Measurements from ENCODE around the gene SLC16A12. TPM values are rescaled to one million over a fixed set of nuclear protein-coding genes. Genes with fewer than 3 reads are reported as not detected.
"Not testable (repeated sequence)": the region's sequence is repeated elsewhere in the genome, so short reads cannot be mapped to it uniquely, and the experiment has no call there.

SLC16A12 gene
- total and polyA plus RNA-seq, 2 of the 8 experiments (the other 6 are each of a cell fraction or from before 2014, with no cell fraction given), result 1.6 to 1.9 TPM

GRCh38 chr10:89531359-89531758, 4.0 kb downstream of the SLC16A12 start (continued):
- no peak for TF ChIP-seq CTCF (IDR thresholded peaks at IDR 0.05; ENCODE audit: control extremely low read depth in 1 of 3, insufficient read depth in 1 of 3, low read depth in 1 of 3, low read length in 3 of 3)
- TF ChIP-seq RNF2 (IDR thresholded peaks at IDR 0.05; ENCODE audit: borderline replicate concordance, low read depth, low read length, missing control alignments, poor library complexity, severe bottlenecking), result no peak
- TF ChIP-seq JUND (IDR thresholded peaks at IDR 0.05; ENCODE audit: low read length), result no peak
- TF ChIP-seq SP4 (IDR thresholded peaks at IDR 0.05; ENCODE audit: low read length), result no peak
- TF ChIP-seq KDM1A (IDR thresholded peaks at IDR 0.05; ENCODE audit: borderline replicate concordance, low read length), result no peak

DNA sequence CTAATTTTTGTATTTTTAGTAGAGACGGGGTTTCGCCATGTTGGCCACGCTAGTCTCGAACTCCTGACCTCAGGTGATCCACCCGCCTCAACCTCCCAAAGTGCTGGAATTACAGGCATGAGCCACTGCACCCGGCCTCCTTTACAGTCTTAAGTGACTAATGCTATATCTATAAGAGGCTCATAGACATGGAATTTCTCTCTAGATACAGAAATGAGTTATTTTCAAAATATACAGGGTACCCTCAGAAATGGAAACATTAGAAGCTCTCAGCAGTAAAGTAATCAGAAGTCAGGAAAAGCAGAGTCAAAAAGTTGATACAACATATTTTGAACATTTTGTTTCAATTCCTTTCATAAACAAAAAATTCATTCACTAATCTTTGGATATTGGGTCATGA, 5.7 kb downstream of the SLC16A12 start:
- H3K14ac ChIP-seq (ENCODE audit: insufficient read length); POLR2A ChIA-PET (ENCODE audit: partially characterized antibody); H3K9me3 ChIP-seq (ENCODE audit: insufficient read depth in 2 of 2, low read depth in 1 of 2, low read length in 1 of 2); H4K20me1 ChIP-seq (replicated peaks in 1 of 2; ENCODE audit: control insufficient read depth in 1 of 2, insufficient read depth in 2 of 2, low read length in 2 of 2); H2BK20ac ChIP-seq (ENCODE audit: low read length); H2BK120ac ChIP-seq (replicated peaks; ENCODE audit: low read depth, low read length); H3K23ac ChIP-seq (ENCODE audit: insufficient read length); H3K9ac ChIP-seq (replicated peaks in 1 of 4; ENCODE audit: extremely low read depth in 1 of 4, low read depth in 3 of 4, low read length in 3 of 4); H3K4ac ChIP-seq (replicated peaks; ENCODE audit: insufficient read length, low read depth, low read length); H3K79me1 ChIP-seq (ENCODE audit: low read depth, low read length); H3K36me3 ChIP-seq (ENCODE audit: control insufficient read depth in 2 of 4, insufficient read depth in 4 of 4, low read length in 3 of 4); H3K18ac ChIP-seq (ENCODE audit: extremely low read depth, low read length); H2AK5ac ChIP-seq (ENCODE audit: low read depth, low read length); H4K5ac ChIP-seq (ENCODE audit: insufficient read length, low read depth, low read length); H2AFZ ChIP-seq (ENCODE audit: low read length); H3K27ac ChIP-seq (ENCODE audit: low read depth, low read length); H3K23me2 ChIP-seq (ENCODE audit: low read depth, low read length); H4K8ac ChIP-seq (ENCODE audit: extremely low read depth, insufficient read depth, low read length); FAIRE-seq; CTCF ChIA-PET (ENCODE audit: partially characterized antibody); H2BK15ac ChIP-seq (ENCODE audit: low read length); H3K4me1 ChIP-seq (replicated peaks in 1 of 4; ENCODE audit: control insufficient read depth in 3 of 4, insufficient read depth in 4 of 4, low read length in 3 of 4); H3K79me2 ChIP-seq (ENCODE audit: control insufficient read depth in 1 of 2, insufficient read depth in 2 of 2, low read length in 2 of 2); H3K4me2 ChIP-seq (ENCODE audit: insufficient read depth in 1 of 2, low read depth in 2 of 2, low read length in 2 of 2); H2BK12ac ChIP-seq (ENCODE audit: low read depth, low read length); H3K4me3 ChIP-seq (ENCODE audit: extremely low read depth in 1 of 4, insufficient read depth in 2 of 4, low read depth in 3 of 4, low read length in 4 of 4); H3K27me3 ChIP-seq (replicated peaks in 1 of 4; ENCODE audit: control insufficient read depth in 3 of 4, extremely low read depth in 1 of 4, insufficient read depth in 3 of 4, low read length in 3 of 4); H4K91ac ChIP-seq (replicated peaks; ENCODE audit: insufficient read length, low read length); H2BK5ac ChIP-seq (ENCODE audit: low read depth, low read length); DNase-seq (ENCODE audit: low read depth in 1 of 2, low spot score in 2 of 2); H3K56ac ChIP-seq (replicated peaks; ENCODE audit: insufficient read length, low read depth, low read length): not testable (repeated sequence)
- WGBS, 2 experiments (ENCODE audit: extremely low coverage in 1 of 2, insufficient coverage in 1 of 2, insufficient read length in 1 of 2, insufficient replicate concordance in 2 of 2, low coverage in 1 of 2, low lambda C conversion rate in 2 of 2, missing lambda C conversion rate in 1 of 2), result 96% methylated on average over 6 of the region's 6 CpGs; no CpG with 5 or more reads in 1 of the 2 experiments

Measured in H1 (cell line).